Activated effector memory CD4-positive, alpha-beta T cell treated with anti-CD3 and anti-CD28 coated beads, Interleukin-2, amount 50 U/mL, for 16 hours (primary cell): Measurements from ENCODE around the gene C2orf81.
"Not testable (repeated sequence)": the region's sequence is repeated elsewhere in the genome, so short reads cannot be mapped to it uniquely, and the experiment has no call there.

Experiments used
- DNase-seq: peaks from one replicate; pipeline ENCODE4 v3.0.0-alpha.2; 2020

Gene C2orf81

DNA sequence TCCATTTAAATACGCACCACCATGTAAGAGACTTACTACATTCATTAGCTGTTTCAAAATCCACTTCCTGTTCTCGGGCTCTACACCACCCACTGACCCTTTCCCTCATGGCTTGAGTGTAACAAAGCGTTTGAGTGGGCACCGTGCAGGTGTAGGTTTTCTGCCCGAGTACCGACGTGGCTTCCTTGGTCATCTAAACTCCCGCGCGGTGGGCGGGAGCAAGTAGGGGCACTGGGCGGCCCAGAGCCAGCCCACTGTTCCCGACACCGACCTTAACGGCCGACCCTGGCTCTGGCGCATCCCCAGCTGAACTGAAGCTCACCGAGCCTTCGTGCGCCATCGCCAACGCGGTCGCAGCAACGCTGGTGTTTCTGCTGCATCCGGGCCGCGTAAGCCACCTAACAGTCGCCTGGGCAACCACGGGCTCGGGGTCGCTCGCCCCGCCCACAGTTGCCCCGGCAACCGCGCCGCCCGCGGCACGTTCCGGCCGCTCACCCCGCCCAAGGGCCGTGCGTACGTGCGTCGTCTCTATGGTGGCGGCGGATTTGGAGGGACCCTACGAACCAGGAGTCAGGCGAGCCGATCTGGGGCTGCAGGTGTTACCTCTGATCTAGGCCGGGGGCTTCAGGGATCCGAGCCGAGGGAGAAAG, at the start of gene C2orf81, which contains the start of gene WDR54:
Gene C2orf81, minus strand, starts transcription at position 399 of the 650 bp plus-strand sequence. Its CDS starts 59 bp downstream, at position 340.
Gene WDR54, plus strand, starts transcription at position 510 of the 650 bp plus-strand sequence. CDS start 424 bp downstream, outside the sequence.
- peak; percentile 97 for DNase-seq

DNA sequence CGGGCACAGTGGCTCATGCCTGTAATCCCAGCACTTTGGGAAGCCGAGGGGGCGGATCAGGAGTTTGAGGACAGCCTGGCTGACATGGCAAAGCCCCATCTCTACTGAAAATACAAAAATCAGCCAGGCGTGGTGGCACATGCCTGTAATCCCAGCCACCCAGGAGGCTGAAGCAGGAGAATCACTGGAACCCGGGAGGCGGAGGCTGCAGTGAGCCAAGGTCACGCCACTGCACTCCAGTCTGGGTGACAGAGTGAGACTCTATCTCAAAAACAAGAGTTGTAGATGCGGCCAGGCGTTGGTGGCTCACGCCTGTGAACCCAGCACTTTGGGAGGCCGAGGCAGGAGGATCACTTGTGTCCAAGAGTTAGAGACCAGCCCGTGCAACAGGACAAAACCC, 49.3 kb upstream of the C2orf81 start:
- not testable (repeated sequence) for DNase-seq

DNA sequence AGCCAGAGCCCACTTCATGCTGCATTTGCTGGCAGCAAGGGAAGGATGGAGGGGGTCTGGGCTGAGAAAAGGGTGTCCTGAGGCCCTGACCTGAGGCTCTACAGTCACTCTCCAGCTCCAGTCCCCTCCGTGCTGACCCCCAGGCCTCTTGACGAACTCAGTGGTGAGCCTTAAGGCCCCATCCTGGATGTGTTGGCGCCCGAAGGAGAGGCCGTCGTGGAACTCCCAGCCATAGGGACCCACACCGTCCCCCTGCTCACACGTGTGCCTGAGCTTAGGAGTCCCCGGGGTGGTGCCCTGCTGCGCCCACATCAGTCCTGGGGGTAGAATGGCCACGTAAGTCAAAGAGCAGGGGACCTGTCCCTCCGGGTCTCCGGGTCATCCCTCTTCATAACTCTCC, 43.0 kb upstream of the C2orf81 start:
- DNase-seq: no peak

DNA sequence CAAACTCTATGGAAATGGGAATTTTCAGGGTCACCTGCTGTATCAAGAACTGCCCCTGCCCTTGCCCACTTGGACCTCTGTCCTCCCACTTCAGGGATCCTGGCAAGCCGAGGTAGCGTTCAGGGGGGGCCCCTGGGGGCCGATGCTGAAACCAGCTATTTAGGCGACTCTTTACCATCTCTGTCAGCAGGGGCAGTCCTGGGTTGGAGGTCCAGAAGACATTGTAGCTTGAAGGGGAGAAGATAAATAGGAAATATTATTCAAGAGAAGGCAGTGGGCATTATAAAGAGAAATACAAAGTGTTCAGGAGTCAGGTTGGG, 41.3 kb upstream of the C2orf81 start:
- no peak for DNase-seq

DNA sequence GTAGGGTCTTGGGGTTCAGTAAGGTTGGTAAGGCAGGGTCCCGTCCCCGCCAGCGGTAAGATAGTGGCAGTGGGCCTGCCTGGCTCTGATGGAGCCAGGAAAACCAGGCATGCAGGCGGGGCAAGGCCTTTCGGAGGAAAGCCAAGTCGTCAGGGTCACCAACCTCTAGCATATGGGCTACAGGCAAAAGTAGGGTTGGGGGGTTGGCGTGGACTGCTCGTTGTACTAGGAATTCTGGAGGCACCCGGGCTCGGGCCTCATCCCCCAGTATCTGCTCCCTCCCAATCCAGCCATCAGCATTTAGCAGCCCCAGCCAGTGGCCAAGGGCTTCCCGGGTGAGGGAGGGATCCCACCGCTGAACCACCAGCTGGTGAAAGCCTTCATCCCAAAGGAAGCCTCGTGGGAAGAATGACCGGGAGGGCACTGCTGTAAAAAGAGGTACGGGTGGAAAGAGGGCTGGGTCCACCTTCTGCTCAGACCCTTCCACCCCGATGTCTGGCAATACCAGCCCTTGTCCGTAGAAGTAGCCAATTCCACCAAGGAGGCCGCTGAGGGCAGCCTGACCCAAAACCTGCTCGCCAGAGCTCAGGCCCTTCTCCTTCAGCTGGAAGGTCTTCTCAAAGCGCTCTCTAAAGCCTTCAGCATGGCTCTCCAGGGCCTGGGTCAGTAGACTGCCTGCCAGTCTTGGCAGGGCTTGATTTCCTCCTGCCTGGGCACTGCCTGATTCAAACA, 40.8 kb upstream of the C2orf81 start:
- no peak for DNase-seq

DNA sequence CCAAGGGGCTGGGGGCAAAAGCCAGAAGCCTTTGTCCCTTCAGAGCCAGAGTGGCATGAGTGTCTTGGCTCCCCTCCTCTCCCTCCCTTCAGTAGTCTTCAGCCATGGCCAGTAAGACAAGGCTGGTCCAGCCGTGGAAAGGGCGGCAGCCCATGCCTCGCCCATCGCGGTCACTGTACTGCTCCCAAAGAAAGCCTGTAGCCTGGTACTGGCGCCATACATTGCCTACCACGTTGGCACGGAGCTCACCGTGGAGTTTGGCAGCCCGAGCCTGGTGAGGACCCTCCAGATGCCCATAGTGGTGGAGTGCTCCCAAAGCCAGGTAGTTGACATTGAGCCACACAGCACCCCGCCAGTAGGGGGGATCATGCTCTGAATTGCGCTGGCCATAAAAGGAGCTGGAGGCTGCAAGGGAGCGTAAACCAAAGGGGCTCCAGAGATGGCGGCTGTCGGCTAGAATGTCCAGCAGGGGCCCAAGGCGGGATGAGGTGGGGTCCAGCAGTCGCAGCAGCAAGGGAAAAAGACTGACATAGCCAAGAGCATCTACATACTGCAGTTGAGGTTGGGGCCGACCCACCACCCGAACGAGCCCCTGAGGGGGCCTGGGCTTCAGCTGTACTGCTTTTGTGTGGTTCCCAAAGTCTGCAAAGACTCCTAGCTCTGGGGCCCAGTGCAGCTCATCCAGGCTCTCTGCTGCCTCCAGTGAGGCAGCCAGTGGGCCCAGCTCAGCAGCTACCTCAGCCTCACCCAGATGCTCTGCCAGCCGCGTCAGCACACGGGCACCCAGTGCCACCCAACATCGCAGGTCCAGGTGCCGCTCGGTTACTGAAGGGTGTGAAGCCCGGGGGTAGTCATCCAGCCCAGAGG, 40.0 kb upstream of the C2orf81 start:
- DNase-seq: no peak

DNA sequence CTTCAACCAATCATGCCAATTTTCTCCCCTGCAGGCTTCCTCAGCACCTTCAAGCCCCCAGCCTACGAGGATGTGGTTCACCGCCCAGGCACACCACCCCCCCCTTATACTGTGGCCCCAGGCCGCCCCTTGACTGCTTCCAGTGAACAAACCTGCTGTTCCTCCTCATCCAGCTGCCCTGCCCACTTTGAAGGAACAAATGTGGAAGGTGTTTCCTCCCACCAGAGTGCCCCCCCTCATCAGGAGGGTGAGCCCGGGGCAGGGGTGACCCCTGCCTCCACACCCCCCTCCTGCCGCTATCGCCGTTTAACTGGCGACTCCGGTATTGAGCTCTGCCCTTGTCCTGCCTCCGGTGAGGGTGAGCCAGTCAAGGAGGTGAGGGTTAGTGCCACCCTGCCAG, 38.8 kb upstream of the C2orf81 start:
- not testable (repeated sequence) for DNase-seq

DNA sequence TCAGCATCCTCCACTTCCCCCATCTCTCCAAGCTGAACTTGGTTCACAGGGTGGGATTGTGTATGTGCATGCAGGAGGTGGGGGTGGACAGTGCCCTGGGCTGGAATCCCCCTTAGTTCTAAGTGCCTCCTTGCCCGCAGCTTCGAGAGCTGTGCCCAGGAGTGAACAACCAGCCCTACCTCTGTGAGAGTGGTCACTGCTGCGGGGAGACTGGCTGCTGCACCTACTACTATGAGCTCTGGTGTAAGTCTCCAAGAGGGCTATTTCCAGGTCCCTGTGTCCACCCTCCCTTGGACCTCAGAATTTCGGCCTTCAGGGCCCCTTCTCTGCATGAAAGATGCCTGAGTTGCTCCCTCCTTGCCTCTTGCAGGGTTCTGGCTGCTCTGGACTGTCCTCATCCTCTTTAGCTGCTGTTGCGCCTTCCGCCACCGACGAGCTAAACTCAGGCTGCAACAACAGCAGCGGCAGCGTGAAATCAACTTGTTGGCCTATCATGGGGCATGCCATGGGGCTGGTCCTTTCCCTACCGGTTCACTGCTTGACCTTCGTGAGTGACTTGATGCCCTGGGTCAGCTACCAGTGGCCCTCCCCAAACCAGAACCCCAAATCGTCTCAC, 38.2 kb upstream of the C2orf81 start:
- DNase-seq: not testable (repeated sequence)

DNA sequence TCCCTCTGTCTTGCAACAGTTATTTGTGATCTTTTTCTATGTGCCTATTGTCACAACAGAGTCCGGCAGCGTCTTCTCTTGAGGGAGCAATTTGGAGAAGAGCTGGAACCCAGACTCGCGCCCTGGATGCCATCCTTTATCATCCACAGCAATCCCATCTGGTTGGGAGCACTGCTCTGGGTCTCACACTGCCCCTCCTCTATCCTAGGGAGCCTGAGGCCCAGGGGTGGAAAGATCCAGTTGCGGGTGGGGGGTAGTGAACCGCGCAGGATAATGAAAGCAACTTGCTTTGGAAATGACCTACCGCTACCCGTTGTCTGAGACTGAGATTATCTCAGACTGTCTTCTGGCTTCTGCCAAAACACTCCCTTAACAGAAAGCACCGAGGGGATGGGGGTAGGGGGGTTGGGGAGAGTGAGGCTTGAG, 37.5 kb upstream of the C2orf81 start:
- DNase-seq: no peak

DNA sequence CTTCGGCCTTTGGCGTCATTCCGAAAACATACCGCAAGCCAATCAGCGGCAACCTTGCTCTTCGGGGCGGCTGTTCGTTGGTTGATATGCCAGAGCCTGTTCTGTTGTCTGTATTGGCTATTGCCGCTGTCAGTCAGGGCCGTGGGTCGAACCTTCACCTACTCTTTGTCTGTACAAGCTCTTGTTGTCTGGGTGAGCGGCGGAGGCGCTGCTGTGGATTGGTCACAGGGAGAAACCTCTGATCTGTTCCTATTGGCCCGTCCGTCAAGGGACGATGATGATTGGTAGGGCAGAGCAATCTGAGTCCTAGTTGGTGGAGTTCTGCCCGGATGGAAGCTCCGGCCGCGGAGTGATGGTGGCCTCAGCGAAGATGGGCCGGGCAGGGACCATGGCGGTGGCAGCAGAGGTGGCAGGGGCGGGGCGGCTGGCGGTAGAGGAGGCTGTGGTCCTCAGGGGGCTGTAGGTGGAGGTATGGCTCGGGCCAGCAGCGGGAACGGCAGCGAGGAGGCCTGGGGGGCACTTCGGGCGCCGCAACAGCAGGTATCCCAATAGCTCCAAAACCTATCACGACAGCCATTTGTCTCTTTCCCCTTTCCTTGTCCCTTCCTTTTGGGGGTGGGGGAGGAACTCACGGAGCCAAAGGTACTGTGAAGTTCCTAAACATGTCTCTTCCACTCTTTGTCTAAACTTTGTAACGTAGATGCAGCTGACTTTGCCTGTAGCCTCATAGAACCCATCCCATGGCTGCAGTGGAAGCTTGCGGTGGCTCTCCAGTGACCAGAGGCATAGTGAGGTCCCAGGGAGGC, 36.9 kb upstream of the C2orf81 start, which contains the start of gene WBP1:
Gene WBP1, plus strand, starts transcription at position 307 of the 806 bp plus-strand sequence. Its CDS starts 165 bp downstream, at position 472.
- peak; percentile 99 for DNase-seq

DNA sequence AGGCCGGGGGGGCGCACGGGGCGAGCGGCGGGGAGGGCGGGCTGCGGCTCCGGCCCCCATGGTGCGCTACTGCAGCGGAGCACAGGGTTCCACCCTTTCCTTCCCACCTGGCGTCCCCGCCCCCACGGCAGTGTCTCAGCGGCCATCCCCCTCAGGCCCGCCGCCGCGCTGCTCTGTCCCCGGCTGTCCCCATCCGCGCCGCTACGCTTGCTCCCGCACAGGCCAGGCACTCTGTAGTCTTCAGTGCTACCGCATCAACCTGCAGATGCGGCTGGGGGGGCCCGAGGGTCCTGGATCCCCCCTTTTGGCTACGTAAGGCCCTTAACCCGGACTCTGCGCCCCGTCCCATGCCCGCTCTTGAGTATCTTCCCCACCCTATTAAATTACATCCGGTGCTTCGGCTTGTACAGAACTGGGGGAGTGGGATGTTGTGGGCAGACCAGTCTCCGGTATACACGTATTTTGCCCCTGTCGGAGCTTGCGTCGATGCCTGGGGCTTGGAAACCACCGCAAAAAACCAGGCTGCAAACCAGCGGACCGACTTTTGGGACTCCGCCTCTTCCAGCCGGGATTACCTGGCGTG, 36.2 kb upstream of the C2orf81 start:
- DNase-seq: peak; percentile 94

DNA sequence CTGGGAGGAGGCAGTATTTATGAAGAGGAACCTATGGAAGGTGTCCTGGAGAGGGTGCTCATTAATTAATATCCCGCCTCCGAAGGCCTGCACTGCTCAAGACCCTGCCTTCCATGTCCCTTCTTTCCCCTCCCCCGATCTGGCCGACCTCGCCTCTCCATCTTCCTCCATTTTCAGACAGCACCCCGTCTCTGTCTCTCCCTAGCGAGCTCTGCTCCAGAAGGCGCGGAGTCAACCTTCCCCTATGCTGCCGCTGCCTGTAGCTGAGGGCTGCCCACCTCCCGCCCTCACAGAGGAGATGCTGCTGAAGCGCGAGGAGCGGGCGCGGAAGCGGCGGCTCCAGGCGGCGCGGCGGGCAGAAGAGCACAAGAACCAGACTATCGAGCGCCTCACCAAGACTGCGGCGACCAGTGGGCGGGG, 35.7 kb upstream of the C2orf81 start:
- DNase-seq: no peak

DNA sequence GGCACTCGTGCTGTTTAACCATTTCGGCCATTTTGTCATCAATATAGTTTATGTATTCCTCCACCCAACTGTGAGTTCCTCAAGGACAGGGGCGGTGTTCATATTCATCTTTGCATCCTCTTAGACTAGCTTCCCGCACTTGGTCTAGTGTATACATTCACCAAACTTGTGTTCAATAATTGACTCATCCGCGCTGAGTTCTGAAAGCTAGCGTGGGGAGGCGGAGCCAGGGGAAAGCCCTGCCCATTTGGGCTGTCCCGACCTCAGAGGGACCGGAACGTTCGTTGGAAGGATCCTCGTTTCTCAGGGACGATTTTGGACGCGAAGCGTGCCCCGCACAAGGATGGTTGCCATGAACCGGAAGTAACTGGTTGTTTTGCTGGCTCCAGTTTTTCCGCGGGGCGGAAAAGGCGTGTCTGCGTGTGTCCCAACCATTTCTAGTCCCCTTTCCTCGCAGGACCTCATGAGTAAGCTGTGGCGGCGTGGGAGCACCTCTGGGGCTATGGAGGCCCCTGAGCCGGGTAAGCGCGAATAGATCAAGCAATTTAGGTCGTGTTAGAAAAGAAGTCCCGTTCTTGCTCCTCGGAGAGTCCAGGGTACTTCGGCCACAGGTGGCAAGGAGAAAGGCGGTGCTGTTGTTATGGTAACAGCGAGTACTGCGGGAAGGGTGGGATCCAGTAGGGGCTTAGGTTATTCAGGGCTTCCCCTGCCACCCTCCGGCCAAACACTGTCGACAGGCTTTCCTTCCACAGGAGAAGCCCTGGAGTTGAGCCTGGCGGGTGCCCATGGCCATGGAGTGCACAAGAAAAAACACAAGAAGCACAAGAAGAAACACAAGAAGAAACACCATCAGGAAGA, 33.5 kb upstream of the C2orf81 start, which contains the start of gene INO80B:
Gene INO80B, plus strand, starts transcription at position 434 of the 858 bp plus-strand sequence. Its CDS starts 30 bp downstream, at position 464.
- peak; percentile 98 for DNase-seq

DNA sequence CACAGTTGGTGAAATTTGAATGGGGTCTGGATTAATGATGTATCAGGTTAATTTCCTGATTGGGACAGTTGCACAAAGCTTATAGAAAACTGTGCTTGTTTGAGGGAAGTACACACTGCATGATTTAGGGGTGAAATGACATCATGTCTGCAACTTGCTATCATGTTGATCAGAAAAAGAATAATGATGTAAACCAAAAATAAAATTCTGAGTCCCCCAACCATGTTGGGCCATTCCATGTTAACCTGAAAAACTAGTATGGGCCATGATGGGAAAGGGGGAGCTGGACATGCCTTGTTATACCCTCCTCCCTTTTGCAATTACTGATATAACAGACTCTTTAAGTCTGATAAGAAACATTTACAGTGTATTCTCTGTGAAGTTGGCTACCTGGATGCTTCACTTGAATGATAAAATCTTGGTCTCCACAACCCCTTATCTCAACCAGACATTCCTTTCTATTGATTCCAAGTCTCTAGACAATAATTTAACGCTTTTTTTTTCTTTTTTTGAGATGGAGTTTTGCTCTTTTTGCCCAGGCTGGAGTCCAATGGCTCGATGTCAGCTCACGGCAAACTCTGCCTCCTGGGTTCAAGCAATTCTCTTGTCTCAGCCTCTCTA, 29.3 kb upstream of the C2orf81 start:
- DNase-seq: no peak

DNA sequence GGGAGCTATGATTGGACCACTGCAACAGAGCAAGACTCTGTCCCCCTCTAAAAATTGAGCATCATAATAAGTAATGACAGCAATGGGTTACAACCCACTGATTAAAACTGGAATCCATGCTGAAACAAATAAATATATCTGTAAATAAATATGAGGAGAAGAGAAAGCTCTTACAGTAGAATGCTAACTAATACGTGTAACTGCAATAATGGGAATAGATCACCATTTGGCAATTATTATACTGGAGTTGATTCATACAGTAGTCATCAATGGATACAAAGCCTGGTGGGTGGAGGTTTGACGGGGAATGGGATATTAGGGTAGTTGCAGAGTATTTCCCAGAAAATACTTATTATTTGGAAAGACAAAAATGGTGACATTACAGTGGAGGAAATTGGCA, 27.4 kb upstream of the C2orf81 start:
- no peak for DNase-seq

DNA sequence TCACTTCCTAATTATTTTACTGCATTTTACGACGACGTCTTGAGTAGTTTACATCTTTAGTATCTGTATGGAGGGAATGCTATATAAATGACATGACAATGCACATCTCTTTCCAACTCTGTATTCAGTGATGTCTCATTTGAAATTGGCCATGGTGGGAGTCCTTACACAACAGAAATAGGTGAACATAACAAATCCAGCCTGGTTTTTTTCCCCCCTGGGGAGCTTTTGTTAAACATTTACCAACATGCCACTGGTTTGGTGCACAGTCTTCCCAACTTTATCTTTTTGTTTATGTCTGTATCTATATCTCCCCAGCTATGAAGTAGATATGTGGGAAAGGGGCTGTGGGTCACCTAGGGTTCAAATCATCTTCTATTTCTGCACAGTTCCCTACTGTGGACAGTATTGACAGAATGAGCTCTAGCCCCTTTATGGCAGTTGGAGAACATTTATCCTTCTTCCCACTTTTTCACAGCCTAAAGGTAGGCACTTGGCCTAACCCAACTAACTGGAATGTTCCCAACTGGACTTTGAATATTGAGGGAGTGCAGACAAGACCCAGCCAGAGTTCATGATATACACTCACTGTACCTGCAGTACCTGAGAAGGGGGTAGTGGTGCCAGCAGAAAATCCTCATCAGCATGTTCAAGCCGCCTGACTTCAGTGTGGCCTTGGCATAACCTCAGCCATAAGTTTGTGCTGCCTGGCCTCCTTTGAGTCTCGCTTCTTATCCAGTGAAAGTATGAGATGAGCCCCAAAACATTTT, 26.0 kb upstream of the C2orf81 start:
- no peak for DNase-seq

DNA sequence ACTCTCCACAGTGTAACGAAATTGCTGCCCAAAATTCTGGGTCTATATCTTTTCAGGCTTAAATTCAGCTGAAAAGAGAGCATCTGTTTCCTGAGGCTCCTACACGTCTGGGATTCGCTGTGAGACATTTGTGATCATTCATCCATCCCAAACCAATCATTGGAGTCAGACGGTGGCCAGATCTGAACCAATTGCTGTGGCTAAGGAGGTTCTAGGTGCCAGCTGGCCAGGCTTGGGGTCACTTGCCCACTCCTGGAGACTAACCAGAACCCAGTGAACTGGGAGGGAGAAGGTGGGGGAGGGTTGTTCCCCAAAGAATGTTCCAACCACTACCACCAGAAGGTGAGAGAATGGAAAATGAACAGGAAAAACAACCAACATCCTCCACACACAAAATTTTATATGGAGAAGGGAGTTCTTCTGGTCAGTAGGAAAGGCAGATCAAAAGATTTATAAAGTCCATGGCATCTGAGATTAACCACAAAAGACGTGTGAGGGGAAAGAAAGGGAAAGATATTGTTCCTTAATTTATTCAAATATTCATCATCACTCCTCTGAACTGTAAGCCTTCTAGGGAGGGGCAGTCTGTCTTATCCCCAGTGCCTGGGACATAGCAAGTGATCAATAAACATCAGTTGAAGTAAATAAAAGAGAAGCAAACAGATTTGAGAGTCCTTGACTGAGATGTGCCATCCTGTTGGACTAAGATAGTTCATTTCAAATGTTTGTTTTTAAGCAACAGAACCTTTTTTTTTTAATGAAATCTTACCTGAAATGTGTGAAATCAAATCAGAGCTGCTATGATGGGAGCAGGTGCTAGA, 23.3 kb upstream of the C2orf81 start:
- DNase-seq: no peak
